Spleen (tissue), 11 donors: Measurements from ENCODE around the gene NEK9. TPM values are rescaled to one million over a fixed set of nuclear protein-coding genes. Genes with fewer than 3 reads are reported as not detected.

Experiments used
- DNase-seq: peaks from one replicate; pipeline ENCODE4 v3.0.0-alpha.2; 2020
- H3K27ac ChIP-seq, 8 donors: fragments of 200-600 bp; sonication (generic) in 7 of 8; 1 replicate in 4 of 8; 2 replicates in 4 of 8; pipeline versions ENCODE4 v1.5.0 to v1.8.0; 2016 to 2021; ENCODE audit warnings: inconsistent platforms in 4 of 8, mild to moderate bottlenecking in 4 of 8, moderate library complexity in 1 of 8
- H3K27me3 ChIP-seq, 7 donors: fragments of 200-600 bp; sonication (generic) in 6 of 7; replicated peaks in 1 of 7; 1 replicate in 4 of 7; 2 replicates in 3 of 7; pipeline versions ENCODE4 v1.5.0 to v1.8.0; 2016 to 2021; ENCODE audit warnings: inconsistent platforms in 3 of 7, mild to moderate bottlenecking in 1 of 7
- H3K36me3 ChIP-seq, 6 donors: fragments of 200-600 bp; sonication (generic) in 5 of 6; 1 replicate in 4 of 6; 2 replicates in 2 of 6; pipeline versions ENCODE4 v1.5.0 to v1.8.0; 2016 to 2021; ENCODE audit warnings: inconsistent platforms in 2 of 6
- H3K4me1 ChIP-seq, 6 donors: fragments of 200-600 bp; sonication (generic) in 5 of 6; 1 replicate in 3 of 6; 2 replicates in 3 of 6; pipeline versions ENCODE4 v1.5.0 to v1.8.0; 2016 to 2021; ENCODE audit warnings: inconsistent platforms in 3 of 6
- H3K4me3 ChIP-seq, 8 donors: fragments of 200-600 bp; sonication (generic) in 7 of 8; 1 replicate in 4 of 8; 2 replicates in 4 of 8; pipeline versions ENCODE4 v1.5.0 to v1.8.0; 2016 to 2021; ENCODE audit warnings: inconsistent platforms in 4 of 8, mild to moderate bottlenecking in 4 of 8, moderate library complexity in 2 of 8
- H3K9me3 ChIP-seq, 8 donors: fragments of 200-600 bp; sonication (generic) in 7 of 8; 1 replicate in 4 of 8; 2 replicates in 4 of 8; pipeline versions ENCODE4 v1.5.0 to v1.8.0; 2016 to 2021; ENCODE audit warnings: inconsistent platforms in 4 of 8
- CTCF ChIP-seq, 11 experiments: fragments of 200-600 bp in 7 of 11; fragments of 450-650 bp in 4 of 11; sonication (generic) in 4 of 11; IDR thresholded peaks in 8 of 11; conservative IDR thresholded peaks in 3 of 11; 1 replicate in 7 of 11; 2 replicates in 4 of 11; pipeline versions ENCODE4 v1.4.0 to v1.8.0; 2016 to 2021; ENCODE audit warnings: antibody characterized with exemption in 11 of 11, inconsistent platforms in 4 of 11, mild to moderate bottlenecking in 1 of 11
- POLR2A ChIP-seq, 3 donors: fragments of 450-650 bp; IDR thresholded peaks; one replicate each; pipeline ENCODE4 v1.5.1; 2017; ENCODE audit warnings: antibody characterized with exemption in 3 of 3, mild to moderate bottlenecking in 1 of 3
- POLR2AphosphoS5 ChIP-seq, 3 donors: sonication (generic); formaldehyde crosslinking; IDR thresholded peaks; one replicate each; pipeline ENCODE4 v1.5.1; 2017; ENCODE audit warnings: antibody characterized with exemption in 3 of 3
- WGBS, 5 donors: extraction: QIAGEN DNeasy Blood & Tissue Kit in 3 of 5; methylation state at CpG; one replicate each; pipeline versions ENCODE4 v1.1.5 to v1.1.7; 2013 to 2018; 5-methylcytosine and 5-hydroxymethylcytosine counted together
- intact Hi-C: fragments of 100-400 bp; cut with DNase I; formaldehyde crosslinking; loops from one replicate; pipeline ENCODE4 v1.15.0; 2023; ENCODE audit warnings: low total_unique reads
- polyA plus RNA-seq, 3 donors: library from polyadenylated mRNA; stranded (reverse); fragments of 200-250 nt; gene quantifications; one replicate each; pipeline ENCODE4 v1.2.1, GENCODE V29; 2013
- total RNA-seq, 7 donors: library from RNA; depleted of rRNA in 3 of 7; stranded (reverse); fragments of >200 nt in 3 of 7; fragmentation: NEBNext Ultra II Directional in 4 of 7; extraction: Animal tissue kit (Norgen Biotek cat#: 25700) in 4 of 7; gene quantifications; one replicate each; pipeline versions ENCODE4 v1.1.0 to v1.2.1, GENCODE V29; 2016 to 2021
- donor health status: healthy with polysubstance abuse.
- donor health status: DM: no; HTN: no; CAD: no; lungs with moderate emphysema.
- donor health status: DM: no; HTN: no; CAD: no.
- donor health status: Bipolar disorder and iron deficiency.
- donor health status: healthy.
- donor health status: DM: no; HTN: no; CAD: no.
- donor health status: DM: yes; HTN: yes; CAD: no.

Gene NEK9
- total and polyA plus RNA-seq, 10 donors, result 31.7 to 102 (median 72.0) TPM

- peak overlapping the region in 7 of 8 donors; percentile 94 to 99 (median 97) for H3K27ac ChIP-seq
- 54 to 78% (median 68%) methylated on average over 5 of the region's 5 CpGs for WGBS, 5 donors
- H3K36me3 ChIP-seq, result peaks cover 0 to 24% (median 5%) of the 10 kb centered on the region in 6 donors
- no peak for TF ChIP-seq POLR2AphosphoS5 (IDR thresholded peaks at IDR 0.05)
- no peak for TF ChIP-seq CTCF (IDR thresholded peaks at IDR 0.05 in 8 of 11, conservative IDR thresholded peaks at IDR 0.05 in 3 of 11)
- no peak for TF ChIP-seq POLR2A (IDR thresholded peaks at IDR 0.05)
- no peaks in the 10 kb centered on the region for H3K27me3 ChIP-seq
- DNase-seq, result no peak
- peaks cover 29 to 84% (median 52%) of the 10 kb centered on the region in 6 donors for H3K4me1 ChIP-seq
- no peaks in the 10 kb centered on the region for H3K9me3 ChIP-seq
- intact Hi-C loops, result no loop called here
- peak overlapping the region in 4 of 8 donors; percentile 59 to 71 (median 62) for H3K4me3 ChIP-seq
Measured at GRCh38 chr14:75125617-75126016, 1.2 kb downstream of the NEK9 start.

- H3K9me3 ChIP-seq, result no peaks in the 10 kb centered on the region
- DNase-seq, result no peak
- H3K27me3 ChIP-seq, result no peaks in the 10 kb centered on the region
- 17 to 36% (median 19%) methylated on average over 7 of the region's 7 CpGs for WGBS, 5 donors
- no peak overlapping the region for H3K4me3 ChIP-seq
- peak in 1 of 3 donors; percentile 70 for TF ChIP-seq POLR2AphosphoS5 (IDR thresholded peaks at IDR 0.05)
- TF ChIP-seq CTCF (IDR thresholded peaks at IDR 0.05 in 8 of 11, conservative IDR thresholded peaks at IDR 0.05 in 3 of 11), result no peak
- no peak for TF ChIP-seq POLR2A (IDR thresholded peaks at IDR 0.05)
- intact Hi-C loops, result no loop called here
- peaks cover 0 to 30% (median 17%) of the 10 kb centered on the region in 6 donors for H3K36me3 ChIP-seq
- H3K4me1 ChIP-seq, result peaks cover 29 to 84% (median 54%) of the 10 kb centered on the region in 6 donors
- H3K27ac ChIP-seq, result peak overlapping the region in 6 of 8 donors; percentile 42 to 74 (median 60)
Measured at GRCh38 chr14:75123991-75124390, 2.9 kb downstream of the NEK9 start.

GRCh38 chr14:75121552-75121951 lies 5.3 kb downstream of the NEK9 start:
- intact Hi-C loops, result no loop called here
- 92 to 96% (median 94%) methylated on average over 7 of the region's 7 CpGs for WGBS, 5 donors
- no peaks in the 10 kb centered on the region for H3K9me3 ChIP-seq
- peaks cover 0 to 54% (median 38%) of the 10 kb centered on the region in 6 donors for H3K36me3 ChIP-seq
- TF ChIP-seq POLR2AphosphoS5 (IDR thresholded peaks at IDR 0.05), result no peak
- TF ChIP-seq CTCF (IDR thresholded peaks at IDR 0.05 in 8 of 11, conservative IDR thresholded peaks at IDR 0.05 in 3 of 11), result no peak
- TF ChIP-seq POLR2A (IDR thresholded peaks at IDR 0.05), result no peak
- no peak for DNase-seq
- H3K27ac ChIP-seq, result peak overlapping the region in 5 of 8 donors; percentile 50 to 78 (median 75)
- peak overlapping the region in 1 of 8 donors; percentile 16 for H3K4me3 ChIP-seq
- peaks cover 24 to 64% (median 36%) of the 10 kb centered on the region in 6 donors for H3K4me1 ChIP-seq
- H3K27me3 ChIP-seq, result no peaks in the 10 kb centered on the region

- intact Hi-C loops, result no loop called here
- 37 to 53% (median 50%) methylated on average over 3 of the region's 3 CpGs for WGBS, 5 donors
- Histone ChIP-seq H3K27me3 (no peaks in the 10 kb centered on the region), H3K27ac (peak overlapping the region in 7 of 8 donors; percentile 18 to 78 (median 75)), H3K4me3 (peak overlapping the region in 1 of 8 donors; percentile 16), H3K9me3 (no peaks in the 10 kb centered on the region), H3K4me1 (peaks cover 17 to 56% (median 29%) of the 10 kb centered on the region in 6 donors), H3K36me3 (peaks cover 0 to 62% (median 47%) of the 10 kb centered on the region in 6 donors)
- DNase-seq, result no peak
- TF ChIP-seq POLR2A (IDR thresholded peaks at IDR 0.05), result no peak
- no peak for TF ChIP-seq CTCF (IDR thresholded peaks at IDR 0.05 in 8 of 11, conservative IDR thresholded peaks at IDR 0.05 in 3 of 11)
- TF ChIP-seq POLR2AphosphoS5 (IDR thresholded peaks at IDR 0.05), result no peak
Measured at GRCh38 chr14:75120541-75121291, 6.1 kb downstream of the NEK9 start.
